Right lobe of liver (tissue), 6 donors: ENCODE results near the gene PPFIA3. TPM values are rescaled to one million over a fixed set of nuclear protein-coding genes. Genes with fewer than 3 reads are reported as not detected.
A peak's percentile ranks its signal among the peaks of the same experiment; 100 is the strongest.

ENCODE experiments used
- ATAC-seq, 4 donors: fragments of 200-7000 bp; cut with Tn5 transposase; one replicate each; pipeline ENCODE4 v1.9.1; 2020; ENCODE audit warnings: mild to moderate bottlenecking in 4 of 4, moderate library complexity in 4 of 4
- DNase-seq, 3 donors: peaks; one replicate each; pipeline ENCODE4 v3.0.0-alpha.2; 2020
- H3K27ac ChIP-seq, 3 donors: fragments of 200-600 bp; one replicate each; pipeline ENCODE4 v1.8.0; 2022
- H3K27me3 ChIP-seq, 2 donors: fragments of 200-600 bp; one replicate each; pipeline ENCODE4 v1.8.0; 2022
- H3K36me3 ChIP-seq, 4 donors: fragments of 200-600 bp; sonication (generic) in 1 of 4; one replicate each; pipeline versions ENCODE4 v1.5.1 to v1.8.0; 2017 to 2022; ENCODE audit warnings: control low read depth in 1 of 4
- H3K4me1 ChIP-seq, 4 donors: fragments of 200-600 bp; sonication (generic) in 1 of 4; one replicate each; pipeline versions ENCODE4 v1.5.1 to v1.8.0; 2017 to 2022; ENCODE audit warnings: control low read depth in 1 of 4
- H3K4me3 ChIP-seq, 3 donors: fragments of 200-600 bp; one replicate each; pipeline ENCODE4 v1.8.0; 2022
- H3K9me3 ChIP-seq, 4 donors: fragments of 200-600 bp; sonication (generic) in 1 of 4; one replicate each; pipeline versions ENCODE4 v1.5.1 to v1.8.0; 2017 to 2022; ENCODE audit warnings: control low read depth in 1 of 4
- POLR2A ChIP-seq: fragments of 450-650 bp; IDR thresholded peaks from one replicate; pipeline ENCODE4 v1.6.1; 2017; ENCODE audit warnings: antibody characterized with exemption, mild to moderate bottlenecking
- WGBS: methylation state at CpG from one replicate; pipeline ENCODE4 v1.1.6; 2018; ENCODE audit warnings: low coverage, low lambda C conversion rate; ENCODE audit not compliant: insufficient coverage; ENCODE audit errors: missing lambda C conversion rate; 5-methylcytosine and 5-hydroxymethylcytosine counted together
- intact Hi-C, 2 donors: fragments of 100-400 bp; cut with DNase I; formaldehyde crosslinking; loops; one replicate each; pipeline versions ENCODE4 v1.11.2 to v1.14.1; 2022
- total RNA-seq, 6 experiments: library from RNA; depleted of rRNA in 2 of 6; stranded (reverse); fragments of >200 nt in 2 of 6; fragmentation: NEBNext Ultra II Directional in 3 of 6; extraction: Animal tissue kit (Norgen Biotek cat#: 25700) in 3 of 6; gene quantifications; one replicate each; pipeline versions ENCODE4 v1.1.0 to v1.2.4, GENCODE V29; 2016 to 2023
- TF ChIP-seq, protein P1 (sequence below), 4 donors: fragments of 200-600 bp in 3 of 4; fragments of 450-650 bp in 1 of 4; IDR thresholded peaks; one replicate each; pipeline versions ENCODE4 v1.5.1 to v1.8.0; 2016 to 2022; ENCODE audit warnings: antibody characterized with exemption in 4 of 4, mild to moderate bottlenecking in 2 of 4
- donor health status: DM: no; HTN: yes; CAD: no.
- donor health status: DM: no; HTN: no; CAD: no.
- donor health status: DM: no; HTN: no; CAD: no.
- donor health status: DM: no; HTN: yes; CAD: no.
- donor health status: DM: no; HTN: yes; CAD: no.

The PPFIA3 gene
- total RNA-seq, 6 experiments from 2014 or later, result 1.8 to 6.6 (median 3.1) TPM

DNA sequence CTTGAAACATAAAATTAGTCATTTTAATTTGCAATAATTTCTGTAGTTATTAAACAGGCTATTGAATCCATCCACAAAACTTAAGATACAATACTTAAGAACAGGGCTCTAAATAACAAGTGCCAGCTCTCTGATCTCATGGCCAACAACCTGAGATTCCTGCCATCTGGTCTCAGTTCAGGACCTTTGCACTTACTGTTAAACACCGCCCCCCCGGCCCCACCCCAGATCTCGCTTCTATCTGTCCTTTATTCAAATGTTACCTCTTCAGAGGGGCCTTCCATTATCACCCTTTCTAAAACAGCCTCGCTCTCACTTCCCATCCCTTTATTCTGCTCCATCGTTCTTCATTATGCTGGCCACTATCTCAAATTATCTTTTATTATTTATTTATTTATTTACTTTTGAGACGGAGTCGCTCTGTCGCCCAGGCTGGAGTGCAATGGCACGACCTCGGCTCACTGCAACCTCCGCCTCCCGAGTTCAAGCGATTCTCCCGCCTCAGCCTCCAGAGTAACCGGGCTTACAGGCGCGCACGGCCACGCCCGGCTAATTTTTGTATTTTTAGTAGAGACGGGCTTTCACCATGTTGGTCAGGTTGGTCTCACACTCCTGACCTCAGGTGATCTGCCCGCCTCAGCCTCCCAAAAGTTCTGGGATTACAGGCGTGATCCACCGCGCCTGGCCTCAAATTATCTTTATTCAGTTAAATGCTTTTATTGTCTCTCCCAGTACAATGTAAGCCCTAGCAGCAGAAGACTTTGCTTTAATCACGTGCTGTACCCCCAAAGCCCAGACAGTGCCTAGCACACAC, 34.9 kb upstream of the PPFIA3 start:
- TF ChIP-seq POLR2A, result no peak
- TF ChIP-seq, protein P1, sequence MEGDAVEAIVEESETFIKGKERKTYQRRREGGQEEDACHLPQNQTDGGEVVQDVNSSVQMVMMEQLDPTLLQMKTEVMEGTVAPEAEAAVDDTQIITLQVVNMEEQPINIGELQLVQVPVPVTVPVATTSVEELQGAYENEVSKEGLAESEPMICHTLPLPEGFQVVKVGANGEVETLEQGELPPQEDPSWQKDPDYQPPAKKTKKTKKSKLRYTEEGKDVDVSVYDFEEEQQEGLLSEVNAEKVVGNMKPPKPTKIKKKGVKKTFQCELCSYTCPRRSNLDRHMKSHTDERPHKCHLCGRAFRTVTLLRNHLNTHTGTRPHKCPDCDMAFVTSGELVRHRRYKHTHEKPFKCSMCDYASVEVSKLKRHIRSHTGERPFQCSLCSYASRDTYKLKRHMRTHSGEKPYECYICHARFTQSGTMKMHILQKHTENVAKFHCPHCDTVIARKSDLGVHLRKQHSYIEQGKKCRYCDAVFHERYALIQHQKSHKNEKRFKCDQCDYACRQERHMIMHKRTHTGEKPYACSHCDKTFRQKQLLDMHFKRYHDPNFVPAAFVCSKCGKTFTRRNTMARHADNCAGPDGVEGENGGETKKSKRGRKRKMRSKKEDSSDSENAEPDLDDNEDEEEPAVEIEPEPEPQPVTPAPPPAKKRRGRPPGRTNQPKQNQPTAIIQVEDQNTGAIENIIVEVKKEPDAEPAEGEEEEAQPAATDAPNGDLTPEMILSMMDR (IDR thresholded peaks at IDR 0.05), result no peak
- Histone ChIP-seq H3K36me3 (peaks cover 0 to 6% (median 2%) of the 10 kb centered on the region in 4 donors), H3K9me3 (no peaks in the 10 kb centered on the region), H3K27me3 (no peaks in the 10 kb centered on the region), H3K27ac (peak overlapping the region; percentile 12 to 79 (median 72)), H3K4me1 (peaks cover 0 to 12% (median 3%) of the 10 kb centered on the region in 4 donors), H3K4me3 (peak overlapping the region; percentile 64 to 99 (median 79))
- no peak for DNase-seq
- intact Hi-C loops, result no loop called here
- 67% methylated on average over 26 of the region's 26 CpGs for WGBS
- ATAC-seq, result no peak

DNA sequence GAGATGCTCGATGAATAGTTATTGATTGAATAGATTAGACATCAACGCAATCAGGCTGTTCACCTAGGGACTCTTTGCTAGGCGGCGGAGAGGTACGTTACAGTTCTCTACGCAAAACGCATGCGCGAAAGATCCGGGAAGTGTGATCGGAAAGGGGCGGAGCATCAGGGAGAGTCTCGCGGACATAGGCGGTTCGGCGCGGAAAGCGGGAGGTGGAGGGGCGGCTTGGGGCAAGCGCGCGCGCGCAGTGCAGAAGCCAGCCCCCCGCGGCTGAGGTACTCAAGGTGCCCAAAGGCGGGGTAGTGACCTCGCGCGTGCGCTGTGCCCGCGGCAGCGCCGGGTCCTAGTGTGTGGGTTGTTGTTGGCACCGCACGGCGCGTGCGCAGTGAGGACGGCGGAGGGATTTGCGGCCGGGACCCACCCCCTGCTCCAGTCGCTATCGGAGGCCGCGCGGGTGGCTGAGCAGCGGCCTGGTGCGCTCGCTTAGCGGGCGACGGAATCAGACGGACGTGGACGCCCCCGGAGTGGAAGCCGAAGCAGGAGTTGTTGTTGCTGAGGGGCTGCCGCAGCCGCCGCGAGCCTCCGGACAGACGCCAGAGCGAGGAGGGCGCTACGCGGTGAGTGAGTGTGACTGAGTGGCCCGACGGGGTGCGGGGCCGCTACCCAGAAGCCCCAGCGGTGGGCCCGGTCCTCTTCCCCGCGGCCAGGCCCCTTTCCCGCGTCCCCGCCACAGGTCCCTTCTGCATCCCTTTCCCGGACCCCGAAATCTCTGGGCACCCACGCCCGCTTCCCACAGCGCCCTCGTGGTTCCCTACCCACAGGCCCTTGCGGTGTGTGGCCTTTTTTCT, 34.1 kb upstream of the PPFIA3 start, which contains the start of gene SNRNP70:
Gene SNRNP70 (plus strand): TSS at position 432 of the 848 bp plus-strand sequence. CDS start 964 bp downstream, outside the sequence.
- H3K27me3 ChIP-seq, result no peaks in the 10 kb centered on the region
- intact Hi-C loops, result no loop called here
- peak; percentile 97 to 98 (median 98) for ATAC-seq
- peak; percentile 99 for DNase-seq
- H3K36me3 ChIP-seq, result peaks cover 0 to 9% (median 5%) of the 10 kb centered on the region in 4 donors
- H3K4me3 ChIP-seq, result peak within 1 kb of the TSS; percentile 64 to 99 (median 79)
- H3K27ac ChIP-seq, result peak within 1 kb of the TSS; percentile 72 to 79 (median 73)
- peaks cover 0 to 12% (median 3%) of the 10 kb centered on the region in 4 donors for H3K4me1 ChIP-seq
- WGBS, result under 1% methylated on average over 26 of the region's 89 CpGs
- TF ChIP-seq, protein P1 (IDR thresholded peaks at IDR 0.05), result peak in 1 of 4 donors; percentile 1
- TF ChIP-seq POLR2A, result peak; percentile 93
- no peaks in the 10 kb centered on the region for H3K9me3 ChIP-seq

DNA sequence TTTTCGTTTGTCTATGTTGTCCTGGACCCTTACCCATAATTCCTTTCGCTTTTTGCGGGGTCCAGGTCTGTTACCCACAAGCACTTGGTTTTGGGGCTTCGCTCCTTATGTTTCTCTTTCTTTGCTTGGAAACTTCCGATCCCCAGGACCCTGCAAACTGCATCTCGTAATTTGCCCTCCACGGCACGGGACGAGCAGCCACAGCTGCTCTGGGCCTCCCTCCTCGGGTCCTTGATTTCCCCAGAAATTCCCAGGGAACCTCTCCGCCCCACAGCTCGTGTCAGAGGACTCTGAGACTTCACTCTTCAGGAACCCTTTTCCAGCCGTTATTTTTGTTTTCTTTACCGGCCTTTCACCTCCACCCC, 33.5 kb upstream of the PPFIA3 start:
- Histone ChIP-seq H3K4me1 (peaks cover 0 to 12% (median 3%) of the 10 kb centered on the region in 4 donors), H3K9me3 (no peaks in the 10 kb centered on the region), H3K27ac (peak overlapping the region; percentile 72 to 79 (median 73)), H3K4me3 (peak overlapping the region; percentile 64 to 99 (median 79)), H3K27me3 (no peaks in the 10 kb centered on the region), H3K36me3 (peaks cover 4 to 15% (median 10%) of the 10 kb centered on the region in 4 donors)
- ATAC-seq (no peak), DNase-seq (no peak)
- WGBS, result under 1% methylated on average over 14 of the region's 14 CpGs
- no peak for TF ChIP-seq POLR2A
- TF ChIP-seq, protein P1 (IDR thresholded peaks at IDR 0.05), result no peak
- intact Hi-C loops, result no loop called here

DNA sequence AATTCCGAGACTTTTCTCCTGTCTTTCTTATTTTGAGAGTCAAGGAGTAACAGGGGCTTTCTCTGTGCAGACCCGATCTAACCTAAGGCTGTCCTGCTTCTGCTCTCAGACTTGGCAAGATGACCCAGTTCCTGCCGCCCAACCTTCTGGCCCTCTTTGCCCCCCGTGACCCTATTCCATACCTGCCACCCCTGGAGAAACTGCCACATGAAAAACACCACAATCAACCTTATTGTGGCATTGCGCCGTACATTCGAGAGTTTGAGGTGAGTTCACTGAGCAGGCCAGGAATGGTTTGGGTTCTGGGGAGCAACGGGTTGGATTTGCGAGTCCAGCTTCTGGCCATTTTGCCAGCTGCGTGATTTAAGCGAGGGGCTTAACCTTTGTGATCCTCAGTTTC, 33.0 kb upstream of the PPFIA3 start:
- H3K9me3 ChIP-seq, result no peaks in the 10 kb centered on the region
- no peak for TF ChIP-seq POLR2A
- TF ChIP-seq, protein P1 (IDR thresholded peaks at IDR 0.05), result no peak
- H3K4me3 ChIP-seq, result peak overlapping the region; percentile 64 to 99 (median 79)
- peak overlapping the region in 1 of 3 donors; percentile 72 for H3K27ac ChIP-seq
- intact Hi-C loops, result no loop called here
- ATAC-seq (no peak), DNase-seq (no peak)
- H3K36me3 ChIP-seq, result peaks cover 7 to 19% (median 12%) of the 10 kb centered on the region in 4 donors
- H3K27me3 ChIP-seq, result no peaks in the 10 kb centered on the region
- peaks cover 0 to 12% (median 3%) of the 10 kb centered on the region in 4 donors for H3K4me1 ChIP-seq
- 11% methylated on average over 5 of the region's 11 CpGs for WGBS
